Right ventricle myocardium inferior (tissue), 1 donor: ENCODE data around the gene IDH3A. TPM values are rescaled to one million over a fixed set of nuclear protein-coding genes. Genes with fewer than 3 reads are reported as not detected.
"Not testable (repeated sequence)": the region's sequence is repeated elsewhere in the genome, so short reads cannot be mapped to it uniquely, and the experiment has no call there.

Experiments used
- ATAC-seq: fragments of 200-7000 bp; cut with Tn5 transposase; one replicate; pipeline ENCODE4 v1.9.1; 2020; ENCODE audit warnings: mild to moderate bottlenecking, moderate library complexity
- DNase-seq: peaks from one replicate; pipeline ENCODE4 v3.0.0; 2021; ENCODE audit errors: missing footprints
- intact Hi-C: fragments of 100-400 bp; cut with DNase I; formaldehyde crosslinking; loops from one replicate; pipeline ENCODE4 v1.11.0; 2022
- total RNA-seq: library from RNA; stranded (reverse); fragmentation: NEBNext Ultra II Directional; extraction: Animal tissue kit (Norgen Biotek cat#: 25700); gene quantifications from one replicate; pipeline ENCODE4 v1.2.1, GENCODE V29; 2021
- donor health status: DM: no; HTN: yes; CAD: no; lungs with severe emphysema.

Gene IDH3A
- total RNA-seq, 1 donor from 2014 or later: 425 TPM

- no peak for DNase-seq
- no peak for ATAC-seq
- intact Hi-C loops: no loop called here
Observed at GRCh38 chr15:78120523-78120922, 28.6 kb upstream of the IDH3A start.

GRCh38 chr15:78125267-78125666 lies 23.9 kb upstream of the IDH3A start:
- intact Hi-C loops: no loop called here
- no peak for DNase-seq

GRCh38 chr15:78127882-78128281 lies 21.3 kb upstream of the IDH3A start:
- intact Hi-C loops: no loop called here
- DNase-seq: no peak
- ATAC-seq: no peak

More at GRCh38 chr15:78125267-78125666, 23.9 kb upstream of the IDH3A start:
- no peak for ATAC-seq

GRCh38 chr15:78129077-78129750 lies 19.9 kb upstream of the IDH3A start:
- DNase-seq: no peak
- intact Hi-C loops: no loop called here

GRCh38 chr15:78129751-78130287 lies 19.3 kb upstream of the IDH3A start:
- no peak for DNase-seq
- intact Hi-C loops: loop anchor here (2.0 to 5.0 kb wide), 3 partner anchors 19 to 112 kb away; partner anchors contain the start of gene IDH3A

More at GRCh38 chr15:78129077-78129750, 19.9 kb upstream of the IDH3A start:
- no peak for ATAC-seq

GRCh38 chr15:78130466-78131294 lies 18.5 kb upstream of the IDH3A start:
- intact Hi-C loops: loop anchor here (2.0 to 5.0 kb wide), 3 partner anchors 18 to 112 kb away; partner anchors contain the start of gene IDH3A
- DNase-seq (no peak), ATAC-seq (no peak)

More at GRCh38 chr15:78129751-78130287, 19.3 kb upstream of the IDH3A start:
- no peak for ATAC-seq

- peak; percentile 89 for ATAC-seq
- intact Hi-C loops: loop anchor here (2.0 to 5.0 kb wide), 3 partner anchors 17 to 111 kb away; partner anchors contain the start of gene IDH3A
- peak; percentile 86 for DNase-seq
Observed at GRCh38 chr15:78131295-78132061, 17.7 kb upstream of the IDH3A start, which contains the start of gene CIB2. CIB2 (minus strand) TSS chr15:78131445; CDS start chr15:78131215, 230 bp downstream.

GRCh38 chr15:78133801-78134200 lies 15.4 kb upstream of the IDH3A start:
- DNase-seq: no peak
- intact Hi-C loops: loop anchor here (5.0 kb wide), 2 partner anchors 44 to 108 kb away; no protein-coding TSS in a partner anchor
- no peak for ATAC-seq

- intact Hi-C loops: no loop called here
- DNase-seq: no peak
- no peak for ATAC-seq
Observed at GRCh38 chr15:78139578-78139977, 9.6 kb upstream of the IDH3A start.

GRCh38 chr15:78140292-78140691 lies 8.9 kb upstream of the IDH3A start:
- no peak for ATAC-seq

GRCh38 chr15:78142332-78142731 lies 6.8 kb upstream of the IDH3A start:
- intact Hi-C loops: no loop called here
- DNase-seq: no peak
- ATAC-seq: no peak

More at GRCh38 chr15:78140292-78140691, 8.9 kb upstream of the IDH3A start:
- intact Hi-C loops: no loop called here
- no peak for DNase-seq

GRCh38 chr15:78146425-78147154 lies 2.6 kb upstream of the IDH3A start:
- DNase-seq: no peak
- no peak for ATAC-seq
- intact Hi-C loops: no loop called here

- ATAC-seq (no peak), DNase-seq (no peak)
- intact Hi-C loops: no loop called here
Observed at GRCh38 chr15:78147566-78147965, 1.6 kb upstream of the IDH3A start.

- intact Hi-C loops: loop anchor here (2.0 kb wide), 1 partner anchor 18 kb away; the partner anchor contains the start of gene CIB2
- ATAC-seq (no peak), DNase-seq (no peak)
Observed at GRCh38 chr15:78148392-78149067, 632 bp upstream of the IDH3A start.

- ATAC-seq (peak; percentile 1), DNase-seq (no peak)
- intact Hi-C loops: loop anchor here (2.0 kb wide), 1 partner anchor 19 kb away; the partner anchor contains the start of gene CIB2
Observed at GRCh38 chr15:78149805-78150751, 916 bp downstream of the IDH3A start.

- ATAC-seq, intact Hi-C loops, DNase-seq: not testable (repeated sequence)
Observed at GRCh38 chr15:78151075-78151474, 1.9 kb downstream of the IDH3A start.
